ENCODE data around the gene IQCN.

The IQCN gene

DNA sequence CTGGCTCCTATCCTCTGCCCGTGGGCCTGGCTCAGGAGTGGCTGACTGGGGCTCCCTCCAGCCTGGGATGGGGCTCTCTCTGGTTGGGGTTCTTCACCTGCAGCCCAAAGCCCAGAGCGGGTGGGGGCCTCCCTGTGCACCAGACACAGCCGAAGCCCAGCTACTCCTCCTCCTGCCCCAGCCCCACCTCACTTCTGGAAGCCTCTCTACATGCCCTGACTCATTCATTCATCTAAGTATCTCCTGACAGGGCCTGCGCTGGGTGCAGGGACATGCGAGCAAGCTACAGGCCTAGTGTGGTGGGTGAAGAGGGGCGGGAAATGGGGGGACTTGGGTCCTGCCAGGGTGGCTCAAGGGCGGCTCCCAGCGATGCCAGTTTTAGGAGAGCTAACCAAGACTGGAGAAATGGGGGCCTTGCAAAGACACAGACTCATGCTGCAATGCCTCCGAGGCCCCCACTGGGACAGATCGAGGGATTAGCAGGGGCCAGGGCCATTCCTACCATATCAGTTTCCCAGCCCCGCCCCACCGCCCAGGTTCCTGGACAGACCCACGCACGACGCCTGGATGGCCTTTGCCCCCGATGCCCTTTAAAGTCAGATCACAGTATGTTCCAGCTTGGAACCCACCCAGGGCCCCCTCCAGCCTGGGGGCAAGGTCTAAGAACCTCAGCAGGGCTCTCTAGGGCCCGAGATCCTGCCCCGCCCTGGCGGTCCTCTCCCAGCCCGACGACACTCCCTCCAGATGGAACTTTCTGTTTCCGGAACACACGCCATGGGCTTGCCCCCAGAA is 36.1 kb upstream of the IQCN start:
- DNase-seq (ENCODE audit: low read depth), result no peak
- TF ChIP-seq, protein P1, sequence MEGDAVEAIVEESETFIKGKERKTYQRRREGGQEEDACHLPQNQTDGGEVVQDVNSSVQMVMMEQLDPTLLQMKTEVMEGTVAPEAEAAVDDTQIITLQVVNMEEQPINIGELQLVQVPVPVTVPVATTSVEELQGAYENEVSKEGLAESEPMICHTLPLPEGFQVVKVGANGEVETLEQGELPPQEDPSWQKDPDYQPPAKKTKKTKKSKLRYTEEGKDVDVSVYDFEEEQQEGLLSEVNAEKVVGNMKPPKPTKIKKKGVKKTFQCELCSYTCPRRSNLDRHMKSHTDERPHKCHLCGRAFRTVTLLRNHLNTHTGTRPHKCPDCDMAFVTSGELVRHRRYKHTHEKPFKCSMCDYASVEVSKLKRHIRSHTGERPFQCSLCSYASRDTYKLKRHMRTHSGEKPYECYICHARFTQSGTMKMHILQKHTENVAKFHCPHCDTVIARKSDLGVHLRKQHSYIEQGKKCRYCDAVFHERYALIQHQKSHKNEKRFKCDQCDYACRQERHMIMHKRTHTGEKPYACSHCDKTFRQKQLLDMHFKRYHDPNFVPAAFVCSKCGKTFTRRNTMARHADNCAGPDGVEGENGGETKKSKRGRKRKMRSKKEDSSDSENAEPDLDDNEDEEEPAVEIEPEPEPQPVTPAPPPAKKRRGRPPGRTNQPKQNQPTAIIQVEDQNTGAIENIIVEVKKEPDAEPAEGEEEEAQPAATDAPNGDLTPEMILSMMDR (IDR thresholded peaks at IDR 0.05; ENCODE audit: control insufficient read depth, extremely low read depth, insufficient read depth), result no peak
- H3K4me3 ChIP-seq (ENCODE audit: low read depth, low read length), result no peak overlapping the region

DNA sequence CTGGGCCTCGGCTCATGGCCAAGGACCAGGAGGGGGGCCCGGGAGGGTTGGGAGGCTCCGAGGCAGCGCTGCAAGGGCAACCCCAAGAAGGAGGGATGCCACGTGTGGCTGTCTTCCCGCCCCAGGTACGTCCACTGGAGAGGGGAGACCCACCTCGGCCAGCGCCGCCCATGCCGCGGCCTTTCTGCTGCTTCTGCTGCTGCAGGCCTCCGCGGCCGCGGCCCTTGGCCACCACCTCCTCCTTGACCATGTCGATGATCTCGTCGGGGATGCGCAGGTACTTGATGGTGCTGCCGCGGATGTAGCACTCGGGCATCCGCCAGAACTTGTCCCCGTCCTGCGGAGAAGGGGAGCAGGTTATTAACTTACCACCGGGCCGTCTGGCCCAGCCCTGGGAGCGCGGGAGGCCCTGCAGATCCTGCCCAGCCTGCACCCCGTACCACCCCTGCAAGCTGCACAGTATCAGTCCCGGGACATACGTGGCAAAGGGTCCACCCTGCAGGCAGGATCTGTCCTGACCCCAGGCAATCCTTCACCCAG is 35.3 kb upstream of the IQCN start:
- DNase-seq (ENCODE audit: low read depth), result no peak
- no peak overlapping the region for H3K4me3 ChIP-seq (ENCODE audit: low read depth, low read length)
- TF ChIP-seq, protein P1 (IDR thresholded peaks at IDR 0.05; ENCODE audit: control insufficient read depth, extremely low read depth, insufficient read depth), result no peak

DNA sequence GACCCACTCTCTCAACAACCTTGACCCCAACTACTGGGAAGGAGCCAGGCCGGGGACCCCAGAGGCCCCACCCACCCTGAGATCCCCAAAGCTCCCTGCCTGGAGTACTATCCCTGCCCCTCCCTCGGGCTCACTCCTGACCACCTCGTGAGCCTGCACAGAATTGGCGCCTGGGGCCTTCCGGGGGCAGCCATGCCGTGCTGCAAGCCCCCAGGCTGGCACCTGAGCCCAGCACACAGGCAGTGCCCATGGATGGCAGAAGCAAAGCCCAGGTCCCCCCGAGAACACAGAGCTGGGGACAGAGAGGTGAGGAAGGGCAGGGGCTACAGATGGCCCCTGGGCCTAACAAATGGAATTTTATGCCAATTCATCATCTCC is 34.7 kb upstream of the IQCN start:
- TF ChIP-seq, protein P1 (IDR thresholded peaks at IDR 0.05; ENCODE audit: control insufficient read depth, extremely low read depth, insufficient read depth), result no peak
- no peak overlapping the region for H3K4me3 ChIP-seq (ENCODE audit: low read depth, low read length)
- DNase-seq (ENCODE audit: low read depth), result no peak

DNA sequence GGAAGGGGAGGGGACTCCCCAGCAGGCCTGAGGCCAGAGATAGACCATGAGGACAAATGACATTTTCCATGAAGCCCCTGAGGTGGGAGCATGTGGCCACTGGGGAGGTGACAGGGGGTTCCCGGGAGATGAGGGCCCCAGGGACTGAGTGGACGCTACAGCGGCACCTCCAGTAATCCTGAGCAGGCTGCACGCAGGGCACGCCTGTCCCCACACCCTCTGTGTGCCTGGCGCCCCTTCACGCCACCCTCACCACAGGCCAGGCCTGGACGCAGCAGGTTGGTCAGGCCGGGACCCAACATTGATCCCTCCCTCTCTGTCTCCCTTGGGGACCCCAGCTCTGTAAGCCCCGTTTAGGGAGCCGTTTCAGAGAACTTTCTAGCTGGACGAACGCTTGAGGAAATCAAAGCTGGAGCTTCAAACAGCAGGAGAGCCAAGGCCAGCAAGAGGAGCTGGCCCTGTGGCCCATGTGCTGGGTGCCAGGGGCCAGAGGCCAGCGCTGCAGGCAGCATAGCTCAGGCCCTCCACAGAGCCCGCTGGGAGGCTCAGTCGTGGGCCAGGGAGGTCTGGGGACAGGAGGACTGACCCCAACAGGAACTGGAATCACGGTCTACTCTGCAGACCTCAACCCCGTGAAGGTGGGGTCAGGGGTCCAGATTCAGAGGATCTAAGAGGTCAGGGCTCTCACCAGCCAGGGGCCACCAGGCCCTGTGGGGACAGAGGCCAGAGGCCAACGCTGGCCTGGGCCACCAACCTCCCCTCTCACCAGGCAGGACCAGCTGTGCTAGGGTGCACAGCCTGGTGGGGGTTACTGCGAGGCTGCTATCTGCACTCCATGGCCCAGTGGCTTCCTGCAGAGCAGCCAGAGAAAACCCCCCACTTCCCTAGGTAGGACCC is 34.0 kb upstream of the IQCN start:
- no peak overlapping the region for H3K4me3 ChIP-seq (ENCODE audit: low read depth, low read length)
- TF ChIP-seq, protein P1 (IDR thresholded peaks at IDR 0.05; ENCODE audit: control insufficient read depth, extremely low read depth, insufficient read depth), result no peak
- DNase-seq (ENCODE audit: low read depth), result no peak

DNA sequence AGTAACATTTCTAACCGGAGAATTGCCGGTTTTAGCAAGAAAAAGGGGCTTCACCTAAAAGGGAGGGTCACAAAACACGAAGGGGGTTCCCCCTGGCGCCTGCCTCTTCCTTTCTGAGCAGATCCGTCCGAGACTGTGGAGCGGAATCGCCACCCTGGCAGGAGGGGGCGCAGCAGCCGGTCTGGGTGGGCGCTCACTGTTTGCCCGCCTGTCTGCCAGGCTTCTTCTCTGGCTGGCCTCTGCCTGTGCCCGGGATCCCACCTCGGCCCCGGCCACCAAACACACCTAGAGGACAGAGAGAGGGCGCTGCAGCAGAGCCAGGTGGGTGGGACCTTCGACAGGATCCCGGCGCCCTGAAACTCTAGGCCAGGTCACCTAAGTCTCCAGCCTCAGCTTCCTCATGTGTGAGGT is 33.0 kb upstream of the IQCN start:
- DNase-seq (ENCODE audit: low read depth), result no peak
- no peak overlapping the region for H3K4me3 ChIP-seq (ENCODE audit: low read depth, low read length)

DNA sequence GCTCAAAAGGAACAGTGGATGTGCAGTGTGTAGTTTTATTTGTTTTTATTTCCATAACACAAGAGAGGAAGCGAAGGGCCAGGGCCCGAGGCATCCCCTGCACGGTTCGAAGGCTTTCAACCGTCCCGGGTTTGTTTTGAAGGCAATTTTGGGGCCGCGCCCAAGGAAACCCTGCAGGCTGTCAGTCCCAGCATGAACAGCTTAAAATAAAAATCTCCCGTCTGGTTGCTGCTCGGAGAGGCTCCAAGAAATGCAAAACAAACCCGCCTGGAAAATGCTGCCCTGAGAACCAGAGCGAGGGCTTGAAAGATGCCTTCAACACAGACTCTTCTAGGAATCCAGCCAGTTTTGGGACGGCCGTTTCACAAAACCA is 32.6 kb upstream of the IQCN start:
- no peak for DNase-seq (ENCODE audit: low read depth)
- H3K4me3 ChIP-seq (ENCODE audit: low read depth, low read length), result no peak overlapping the region
- TF ChIP-seq, protein P1 (IDR thresholded peaks at IDR 0.05; ENCODE audit: control insufficient read depth, extremely low read depth, insufficient read depth), result no peak

More for the DNA sequence above, 33.0 kb upstream of the IQCN start:
- TF ChIP-seq, protein P1 (IDR thresholded peaks at IDR 0.05; ENCODE audit: control insufficient read depth, extremely low read depth, insufficient read depth), result no peak

Measured in LNCaP clone FGC (cell line).